Choroid plexus epithelial cell (primary cell): ENCODE measurements around the gene NDFIP1.

Experiments
- DNase-seq: peaks from one replicate; pipeline ENCODE4 v3.0.0-alpha.2; 2010; ENCODE audit warnings: low read depth
- H3K4me3 ChIP-seq: 2 replicates; pipeline ENCODE4 v1.5.1; 2011; ENCODE audit warnings: low read depth, mild to moderate bottlenecking, control low read depth, low read length, moderate library complexity
- TF ChIP-seq, protein P1 (sequence below): conservative IDR thresholded peaks from 2 replicates; pipeline ENCODE4 v1.5.1; 2011; ENCODE audit warnings: low read depth, mild to moderate bottlenecking, control low read depth, inconsistent platforms, low read length, moderate library complexity

Gene NDFIP1

DNA sequence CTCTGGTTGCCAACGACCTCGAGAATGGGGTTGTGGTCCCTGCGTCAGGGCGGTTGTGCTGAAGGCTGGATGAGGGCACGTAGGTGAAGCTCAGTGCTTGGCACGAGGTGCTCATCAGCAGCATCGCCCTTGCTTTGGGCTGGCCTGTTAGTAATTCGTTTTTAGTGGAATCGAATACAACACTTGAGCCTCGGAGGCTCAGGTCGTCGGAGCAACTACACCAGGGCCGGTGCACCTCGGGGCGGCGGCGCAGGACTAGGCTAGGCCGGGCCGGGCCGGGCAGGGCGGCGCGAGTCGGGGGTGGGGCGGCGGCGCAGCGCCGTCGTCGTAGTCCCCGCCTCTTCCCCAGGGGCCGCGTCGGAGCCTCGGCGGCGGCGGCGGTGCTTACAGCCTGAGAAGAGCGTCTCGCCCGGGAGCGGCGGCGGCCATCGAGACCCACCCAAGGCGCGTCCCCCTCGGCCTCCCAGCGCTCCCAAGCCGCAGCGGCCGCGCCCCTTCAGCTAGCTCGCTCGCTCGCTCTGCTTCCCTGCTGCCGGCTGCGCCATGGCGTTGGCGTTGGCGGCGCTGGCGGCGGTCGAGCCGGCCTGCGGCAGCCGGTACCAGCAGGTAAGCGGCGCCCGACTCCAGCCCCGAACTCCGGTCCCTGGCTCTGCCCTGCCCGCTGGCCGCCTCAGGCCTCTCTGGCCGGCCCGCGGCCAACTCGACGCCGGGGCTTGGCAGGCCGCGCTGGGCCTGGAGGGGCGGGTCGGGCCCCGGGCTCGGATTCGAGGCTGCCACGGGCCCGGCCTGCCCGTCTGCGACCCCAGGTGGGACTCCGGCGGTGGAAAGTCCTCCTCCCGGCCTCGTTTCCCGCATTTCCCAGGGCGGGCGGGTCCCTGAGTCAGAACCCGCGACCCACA, at the start of gene NDFIP1:
TSS of gene NDFIP1 (plus strand) at position 348 of the 899 bp plus-strand sequence. CDS start at position 544, 196 bp downstream.
- DNase-seq = peak; percentile 77
- TF ChIP-seq, protein P1, sequence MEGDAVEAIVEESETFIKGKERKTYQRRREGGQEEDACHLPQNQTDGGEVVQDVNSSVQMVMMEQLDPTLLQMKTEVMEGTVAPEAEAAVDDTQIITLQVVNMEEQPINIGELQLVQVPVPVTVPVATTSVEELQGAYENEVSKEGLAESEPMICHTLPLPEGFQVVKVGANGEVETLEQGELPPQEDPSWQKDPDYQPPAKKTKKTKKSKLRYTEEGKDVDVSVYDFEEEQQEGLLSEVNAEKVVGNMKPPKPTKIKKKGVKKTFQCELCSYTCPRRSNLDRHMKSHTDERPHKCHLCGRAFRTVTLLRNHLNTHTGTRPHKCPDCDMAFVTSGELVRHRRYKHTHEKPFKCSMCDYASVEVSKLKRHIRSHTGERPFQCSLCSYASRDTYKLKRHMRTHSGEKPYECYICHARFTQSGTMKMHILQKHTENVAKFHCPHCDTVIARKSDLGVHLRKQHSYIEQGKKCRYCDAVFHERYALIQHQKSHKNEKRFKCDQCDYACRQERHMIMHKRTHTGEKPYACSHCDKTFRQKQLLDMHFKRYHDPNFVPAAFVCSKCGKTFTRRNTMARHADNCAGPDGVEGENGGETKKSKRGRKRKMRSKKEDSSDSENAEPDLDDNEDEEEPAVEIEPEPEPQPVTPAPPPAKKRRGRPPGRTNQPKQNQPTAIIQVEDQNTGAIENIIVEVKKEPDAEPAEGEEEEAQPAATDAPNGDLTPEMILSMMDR = no peak

GRCh38 chr5:142059304-142059940, 49.2 kb upstream of the NDFIP1 start:
- TF ChIP-seq, protein P1 = peak; percentile 16
- no peak overlapping the region for H3K4me3 ChIP-seq
- peak; percentile 22 for DNase-seq

More for the DNA sequence above, at the start of gene NDFIP1:
- peak within 1 kb of the TSS; percentile 75 for H3K4me3 ChIP-seq

GRCh38 chr5:142063376-142063775, 45.2 kb upstream of the NDFIP1 start:
- TF ChIP-seq, protein P1 = no peak
- DNase-seq = no peak
- no peak overlapping the region for H3K4me3 ChIP-seq

GRCh38 chr5:142063878-142064331, 44.7 kb upstream of the NDFIP1 start:
- DNase-seq = peak; percentile 57
- TF ChIP-seq, protein P1 = no peak
- H3K4me3 ChIP-seq = peak overlapping the region; percentile 29

DNA sequence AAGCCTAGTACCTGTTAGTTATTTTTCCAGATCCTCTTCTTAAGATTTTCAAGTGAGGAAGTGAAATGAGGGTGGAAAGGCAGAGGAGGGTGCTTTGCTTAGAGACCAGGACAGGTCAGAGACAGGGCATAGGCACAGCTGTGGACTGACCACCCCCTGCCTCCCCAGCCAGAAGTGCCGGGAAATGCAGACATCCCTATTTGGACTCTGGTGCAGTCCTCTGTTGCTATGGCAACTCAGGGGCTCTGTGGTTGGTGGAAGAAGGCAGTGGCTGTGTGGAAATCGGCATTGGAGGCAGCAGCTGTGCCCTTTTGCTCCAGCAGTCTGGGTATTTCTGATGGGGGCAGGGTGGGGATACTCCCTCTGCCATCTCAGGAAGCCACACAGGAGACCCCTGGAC, 43.3 kb upstream of the NDFIP1 start:
- DNase-seq = peak; percentile 64
- TF ChIP-seq, protein P1 = no peak

DNA sequence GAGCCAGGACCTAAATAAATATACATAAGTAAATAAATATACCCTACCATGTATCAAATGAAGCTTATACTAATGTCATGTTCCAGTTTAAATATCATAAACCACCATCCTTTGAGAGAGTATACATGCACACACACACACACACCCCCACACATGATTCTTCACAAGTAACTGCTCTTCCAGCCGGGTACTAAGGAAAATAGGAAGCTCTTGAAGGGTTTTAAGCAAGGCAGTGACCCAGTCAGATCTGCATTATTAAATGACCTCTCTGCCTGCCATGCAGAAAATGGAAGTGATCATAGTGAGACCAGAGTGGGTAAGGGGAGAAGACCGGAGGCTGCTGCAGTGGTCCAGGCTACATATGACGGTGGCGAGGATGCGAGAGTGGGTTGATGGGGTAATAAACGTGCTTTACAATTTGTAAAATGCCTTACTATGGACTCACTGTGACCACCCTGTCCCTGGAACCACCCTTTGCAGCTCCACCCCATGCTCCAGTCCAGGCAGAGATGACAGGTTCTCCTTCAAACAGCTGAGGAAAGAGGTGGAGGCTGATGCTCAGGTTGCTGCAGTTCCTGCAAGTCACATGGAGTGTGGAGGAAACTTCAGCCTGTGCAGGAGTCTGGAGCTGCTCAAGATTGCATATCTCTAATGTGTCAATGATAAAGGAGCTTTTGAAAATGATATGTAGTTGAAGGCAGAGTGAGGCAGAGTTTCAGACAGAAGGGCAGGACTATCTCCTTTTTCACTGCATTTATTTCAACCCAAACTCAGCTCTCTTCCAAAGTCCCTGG, 38.8 kb upstream of the NDFIP1 start:
- TF ChIP-seq, protein P1 = no peak
- DNase-seq = no peak
- no peak overlapping the region for H3K4me3 ChIP-seq

More for the DNA sequence above, 43.3 kb upstream of the NDFIP1 start:
- no peak overlapping the region for H3K4me3 ChIP-seq
